ENCODE results near the gene TRAPPC12. TPM values are rescaled to one million over a fixed set of nuclear protein-coding genes. Genes with fewer than 3 reads are reported as not detected.

The TRAPPC12 gene
- total RNA-seq, 1 experiment from 2014 or later = 77.0 TPM

GRCh38 chr2:3463186-3463835, 83.8 kb downstream of the TRAPPC12 start:
- Mint-ChIP-seq H3K27me3 (ENCODE audit: unreplicated experiment) (no peaks in the 10 kb centered on the region), H3K4me1 (ENCODE audit: low read depth, unreplicated experiment) (no peaks in the 10 kb centered on the region), H3K36me3 (ENCODE audit: insufficient read depth, unreplicated experiment) (peaks cover 27% of the 10 kb centered on the region), H3K4me3 (ENCODE audit: low read depth, unreplicated experiment) (no peak overlapping the region), H3K9me3 (ENCODE audit: low read depth, unreplicated experiment) (no peaks in the 10 kb centered on the region), H3K27ac (ENCODE audit: unreplicated experiment) (no peak overlapping the region)
- intact Hi-C loops (cut with micrococcal nuclease; ENCODE audit: unreplicated experiment) = no loop called here
- BruUV-seq (replicated peaks) = no TSS peak
- DNase-seq = no peak
- no peak for TF ChIP-seq CTCF (IDR thresholded peaks at IDR 0.05; ENCODE audit: unreplicated experiment)
- CTCF ChIA-PET = no interaction called here

- no peaks in the 10 kb centered on the region for H3K4me1 Mint-ChIP-seq (ENCODE audit: low read depth, unreplicated experiment)
- H3K27me3 Mint-ChIP-seq (ENCODE audit: unreplicated experiment) = no peaks in the 10 kb centered on the region
- no TSS peak for BruUV-seq (replicated peaks)
- H3K36me3 Mint-ChIP-seq (ENCODE audit: insufficient read depth, unreplicated experiment) = peaks cover 32% of the 10 kb centered on the region
- H3K27ac Mint-ChIP-seq (ENCODE audit: unreplicated experiment) = no peak overlapping the region
- CTCF ChIA-PET = interaction anchor here (0.6 kb wide), 1 partner anchor 534 kb away, joined by 7 read pairs; no protein-coding TSS in a partner anchor
- intact Hi-C loops (cut with micrococcal nuclease; ENCODE audit: unreplicated experiment) = no loop called here
- no peaks in the 10 kb centered on the region for H3K9me3 Mint-ChIP-seq (ENCODE audit: low read depth, unreplicated experiment)
- no peak for TF ChIP-seq CTCF (IDR thresholded peaks at IDR 0.05; ENCODE audit: unreplicated experiment)
- no peak overlapping the region for H3K4me3 Mint-ChIP-seq (ENCODE audit: low read depth, unreplicated experiment)
- DNase-seq = no peak
Measured at GRCh38 chr2:3463944-3464343, 84.5 kb downstream of the TRAPPC12 start.

- H3K4me3 Mint-ChIP-seq (ENCODE audit: low read depth, unreplicated experiment) = no peak overlapping the region
- no peak for DNase-seq
- H3K27ac Mint-ChIP-seq (ENCODE audit: unreplicated experiment) = no peak overlapping the region
- intact Hi-C loops (cut with micrococcal nuclease; ENCODE audit: unreplicated experiment) = no loop called here
- no TSS peak for BruUV-seq (replicated peaks)
- H3K36me3 Mint-ChIP-seq (ENCODE audit: insufficient read depth, unreplicated experiment) = peaks cover 32% of the 10 kb centered on the region
- CTCF ChIA-PET = interaction anchor here (0.6 kb wide), 1 partner anchor 535 kb away, joined by 7 read pairs; no protein-coding TSS in a partner anchor
- no peaks in the 10 kb centered on the region for H3K4me1 Mint-ChIP-seq (ENCODE audit: low read depth, unreplicated experiment)
- no peaks in the 10 kb centered on the region for H3K27me3 Mint-ChIP-seq (ENCODE audit: unreplicated experiment)
- no peak for TF ChIP-seq CTCF (IDR thresholded peaks at IDR 0.05; ENCODE audit: unreplicated experiment)
- H3K9me3 Mint-ChIP-seq (ENCODE audit: low read depth, unreplicated experiment) = no peaks in the 10 kb centered on the region
Measured at GRCh38 chr2:3464401-3465005, 85.0 kb downstream of the TRAPPC12 start.

- Mint-ChIP-seq H3K9me3 (ENCODE audit: low read depth, unreplicated experiment) (no peaks in the 10 kb centered on the region), H3K4me3 (ENCODE audit: low read depth, unreplicated experiment) (no peak overlapping the region), H3K36me3 (ENCODE audit: insufficient read depth, unreplicated experiment) (peaks cover 32% of the 10 kb centered on the region), H3K27ac (ENCODE audit: unreplicated experiment) (no peak overlapping the region), H3K27me3 (ENCODE audit: unreplicated experiment) (no peaks in the 10 kb centered on the region), H3K4me1 (ENCODE audit: low read depth, unreplicated experiment) (no peaks in the 10 kb centered on the region)
- no peak for DNase-seq
- intact Hi-C loops (cut with micrococcal nuclease; ENCODE audit: unreplicated experiment) = no loop called here
- CTCF ChIA-PET = no interaction called here
- no TSS peak for BruUV-seq (replicated peaks)
- TF ChIP-seq CTCF (IDR thresholded peaks at IDR 0.05; ENCODE audit: unreplicated experiment) = no peak
Measured at GRCh38 chr2:3465328-3465727, 85.8 kb downstream of the TRAPPC12 start.
